GM19455 (cell line): ENCODE measurements around the gene CNTN3.

Experiments
- ATAC-seq: cut with Tn5 transposase; IDR thresholded peaks from one replicate; pipeline ENCODE4 v1.9.1; 2021; ENCODE audit not compliant: unreplicated experiment

Gene CNTN3

GRCh38 chr3:74611206-74611605 is 3.3 kb downstream of the CNTN3 start:
- ATAC-seq = no peak

GRCh38 chr3:74607803-74608202 is 6.7 kb downstream of the CNTN3 start:
- ATAC-seq = no peak

- no peak for ATAC-seq
Measured at GRCh38 chr3:74606996-74607395, 7.5 kb downstream of the CNTN3 start.

GRCh38 chr3:74605437-74605836 is 9.0 kb downstream of the CNTN3 start:
- ATAC-seq = no peak

GRCh38 chr3:74603292-74603691 is 11.2 kb downstream of the CNTN3 start:
- no peak for ATAC-seq

GRCh38 chr3:74602471-74602870 is 12.0 kb downstream of the CNTN3 start:
- ATAC-seq = no peak

GRCh38 chr3:74601793-74602192 is 12.7 kb downstream of the CNTN3 start:
- ATAC-seq = no peak

GRCh38 chr3:74599564-74599963 is 14.9 kb downstream of the CNTN3 start:
- ATAC-seq = no peak

GRCh38 chr3:74593152-74593551 is 21.3 kb downstream of the CNTN3 start:
- ATAC-seq = no peak

GRCh38 chr3:74592359-74592758 is 22.1 kb downstream of the CNTN3 start:
- ATAC-seq = no peak

GRCh38 chr3:74591946-74592345 is 22.5 kb downstream of the CNTN3 start:
- no peak for ATAC-seq

GRCh38 chr3:74591342-74591741 is 23.1 kb downstream of the CNTN3 start:
- ATAC-seq = no peak

GRCh38 chr3:74590620-74591262 is 23.7 kb downstream of the CNTN3 start:
- ATAC-seq = no peak

- no peak for ATAC-seq
Measured at GRCh38 chr3:74584782-74585181, 29.7 kb downstream of the CNTN3 start.

- no peak for ATAC-seq
Measured at GRCh38 chr3:74582982-74583381, 31.5 kb downstream of the CNTN3 start.

- no peak for ATAC-seq
Measured at GRCh38 chr3:74575857-74576256, 38.6 kb downstream of the CNTN3 start.

- no peak for ATAC-seq
Measured at GRCh38 chr3:74571118-74571517, 43.3 kb downstream of the CNTN3 start.
